Mucosa of descending colon (tissue), 3 donors: ENCODE measurements around the gene AK5. TPM values are rescaled to one million over a fixed set of nuclear protein-coding genes. Genes with fewer than 3 reads are reported as not detected.
"Not testable (repeated sequence)": the region's sequence is repeated elsewhere in the genome, so short reads cannot be mapped to it uniquely, and the experiment has no call there.

Source experiments
- ATAC-seq: fragments of 200-7000 bp; cut with Tn5 transposase; one replicate; pipeline ENCODE4 v1.9.1; 2020; ENCODE audit warnings: mild to moderate bottlenecking, moderate library complexity
- DNase-seq, 3 donors: peaks; one replicate each; pipeline ENCODE4 v3.0.0-alpha.2; 2020
- H3K36me3 ChIP-seq: fragments of 200-600 bp; one replicate; pipeline ENCODE4 v1.8.0; 2021; ENCODE audit warnings: low read depth, mild to moderate bottlenecking
- H3K4me1 ChIP-seq: fragments of 200-600 bp; one replicate; pipeline ENCODE4 v1.8.0; 2021; ENCODE audit warnings: low read depth, mild to moderate bottlenecking
- H3K4me3 ChIP-seq: fragments of 200-600 bp; one replicate; pipeline ENCODE4 v1.8.0; 2021; ENCODE audit warnings: mild to moderate bottlenecking
- H3K9me3 ChIP-seq: fragments of 200-600 bp; one replicate; pipeline ENCODE4 v1.8.0; 2021; ENCODE audit warnings: mild to moderate bottlenecking
- intact Hi-C, 2 donors: fragments of 100-400 bp; cut with DNase I in 1 of 2; cut with micrococcal nuclease in 1 of 2; formaldehyde crosslinking; loops; one replicate each; pipeline versions ENCODE4 v1.11.0 to v1.11.1; 2022; cut with DNase I, micrococcal nuclease
- total RNA-seq, 3 donors: library from RNA; stranded (reverse); fragmentation: NEBNext Ultra II Directional in 2 of 3; extraction: Animal tissue kit (Norgen Biotek cat#: 25700) in 2 of 3; gene quantifications; one replicate each; pipeline versions ENCODE4 v1.2.1 to v1.2.4, GENCODE V29; 2021 to 2023
- TF ChIP-seq, protein P1 (sequence below): fragments of 200-600 bp; IDR thresholded peaks from one replicate; pipeline ENCODE4 v1.8.0; 2022; ENCODE audit warnings: antibody characterized with exemption, mild to moderate bottlenecking
- donor health status: DM: no; HTN: no; CAD: no; lungs with moderate emphysema.
- donor health status: DM: no; HTN: no; CAD: no.
- donor health status: DM: no; HTN: yes; CAD: no.

The AK5 gene
- total RNA-seq, 3 donors from 2014 or later = 0.51 to 3.0 (median 0.84) TPM

DNA sequence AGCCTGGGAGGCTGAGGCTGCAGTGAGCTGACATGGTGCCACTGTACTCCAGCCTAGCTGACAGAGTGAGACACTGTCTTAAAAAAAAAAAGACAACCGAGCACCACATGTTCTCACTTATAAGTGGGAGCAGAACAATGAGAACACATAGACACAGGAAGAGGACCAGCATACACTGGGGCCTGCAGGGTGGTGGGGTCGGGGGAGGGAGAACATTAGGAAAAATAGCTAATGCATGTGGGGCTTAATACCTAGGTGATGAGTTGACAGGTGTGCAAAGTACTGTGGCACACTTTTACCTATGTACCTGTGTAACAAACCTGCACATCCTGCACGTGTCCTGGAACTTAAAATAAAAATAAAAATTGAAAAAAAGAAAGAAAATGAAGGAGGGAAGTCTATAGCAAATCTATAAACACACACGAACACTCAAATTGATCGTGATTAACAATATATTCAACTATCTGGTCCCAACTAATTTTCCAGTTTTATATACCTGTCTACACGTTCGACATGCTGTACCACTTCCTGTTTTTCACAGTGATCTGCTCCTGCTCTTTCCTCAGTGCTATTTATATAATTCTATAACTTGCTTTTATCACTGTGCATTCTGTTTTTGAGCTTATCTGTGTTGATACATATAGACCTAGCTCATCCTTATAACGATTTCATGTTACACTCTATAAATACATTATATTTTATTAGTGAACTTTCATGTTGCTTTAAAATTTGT is 27.2 kb downstream of the AK5 start:
- H3K36me3 ChIP-seq = no peaks in the 10 kb centered on the region
- TF ChIP-seq, protein P1, sequence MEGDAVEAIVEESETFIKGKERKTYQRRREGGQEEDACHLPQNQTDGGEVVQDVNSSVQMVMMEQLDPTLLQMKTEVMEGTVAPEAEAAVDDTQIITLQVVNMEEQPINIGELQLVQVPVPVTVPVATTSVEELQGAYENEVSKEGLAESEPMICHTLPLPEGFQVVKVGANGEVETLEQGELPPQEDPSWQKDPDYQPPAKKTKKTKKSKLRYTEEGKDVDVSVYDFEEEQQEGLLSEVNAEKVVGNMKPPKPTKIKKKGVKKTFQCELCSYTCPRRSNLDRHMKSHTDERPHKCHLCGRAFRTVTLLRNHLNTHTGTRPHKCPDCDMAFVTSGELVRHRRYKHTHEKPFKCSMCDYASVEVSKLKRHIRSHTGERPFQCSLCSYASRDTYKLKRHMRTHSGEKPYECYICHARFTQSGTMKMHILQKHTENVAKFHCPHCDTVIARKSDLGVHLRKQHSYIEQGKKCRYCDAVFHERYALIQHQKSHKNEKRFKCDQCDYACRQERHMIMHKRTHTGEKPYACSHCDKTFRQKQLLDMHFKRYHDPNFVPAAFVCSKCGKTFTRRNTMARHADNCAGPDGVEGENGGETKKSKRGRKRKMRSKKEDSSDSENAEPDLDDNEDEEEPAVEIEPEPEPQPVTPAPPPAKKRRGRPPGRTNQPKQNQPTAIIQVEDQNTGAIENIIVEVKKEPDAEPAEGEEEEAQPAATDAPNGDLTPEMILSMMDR = no peak
- H3K9me3 ChIP-seq = no peaks in the 10 kb centered on the region
- H3K4me1 ChIP-seq = no peaks in the 10 kb centered on the region
- DNase-seq = no peak
- H3K4me3 ChIP-seq = no peak overlapping the region
- ATAC-seq = no peak
- intact Hi-C loops = no loop called here

DNA sequence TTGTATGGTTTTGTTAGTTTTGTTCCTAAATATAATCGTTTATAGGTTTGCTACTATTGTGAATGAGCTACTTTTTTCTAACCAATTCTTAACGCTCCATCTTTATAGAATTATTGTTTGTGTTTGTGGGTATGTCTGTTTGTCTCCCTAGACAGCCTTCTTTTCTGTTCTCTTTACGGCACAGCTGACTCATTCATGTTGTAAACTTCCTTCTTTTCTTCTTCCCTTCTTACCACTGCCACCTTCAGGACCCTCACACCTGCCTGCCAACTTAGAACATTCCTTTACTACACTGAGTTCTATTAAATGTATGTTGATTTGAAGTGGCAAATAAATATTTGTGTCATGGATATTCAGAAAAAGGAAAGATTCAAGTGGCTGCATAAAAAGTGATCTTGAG is 29.1 kb downstream of the AK5 start:
- DNase-seq (no peak), ATAC-seq (no peak)
- no peak overlapping the region for H3K4me3 ChIP-seq
- intact Hi-C loops = no loop called here
- H3K36me3 ChIP-seq = no peaks in the 10 kb centered on the region
- no peaks in the 10 kb centered on the region for H3K9me3 ChIP-seq
- no peaks in the 10 kb centered on the region for H3K4me1 ChIP-seq
- TF ChIP-seq, protein P1 = no peak

DNA sequence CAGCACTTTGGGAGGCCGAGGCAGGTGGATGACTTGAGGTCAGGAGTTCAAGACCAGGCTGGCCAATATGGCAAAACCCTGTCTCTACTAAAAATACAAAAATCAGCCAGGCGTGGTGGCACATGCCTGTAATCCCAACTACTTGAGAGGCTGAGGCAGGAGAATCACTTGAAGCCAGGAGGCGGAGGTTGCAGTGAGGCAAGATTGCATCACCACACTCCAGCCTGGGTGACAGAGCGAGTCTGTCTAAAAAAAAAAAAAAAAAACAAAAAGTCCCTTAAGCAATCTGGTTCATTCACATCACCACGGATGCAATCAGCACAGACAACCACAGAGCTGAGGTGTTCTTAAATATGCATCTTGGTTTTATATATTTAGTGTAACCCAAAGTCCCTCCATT is 30.5 kb downstream of the AK5 start:
- ATAC-seq, H3K4me1 ChIP-seq, H3K36me3 ChIP-seq, DNase-seq, H3K9me3 ChIP-seq, intact Hi-C loops, H3K4me3 ChIP-seq: not testable (repeated sequence)

DNA sequence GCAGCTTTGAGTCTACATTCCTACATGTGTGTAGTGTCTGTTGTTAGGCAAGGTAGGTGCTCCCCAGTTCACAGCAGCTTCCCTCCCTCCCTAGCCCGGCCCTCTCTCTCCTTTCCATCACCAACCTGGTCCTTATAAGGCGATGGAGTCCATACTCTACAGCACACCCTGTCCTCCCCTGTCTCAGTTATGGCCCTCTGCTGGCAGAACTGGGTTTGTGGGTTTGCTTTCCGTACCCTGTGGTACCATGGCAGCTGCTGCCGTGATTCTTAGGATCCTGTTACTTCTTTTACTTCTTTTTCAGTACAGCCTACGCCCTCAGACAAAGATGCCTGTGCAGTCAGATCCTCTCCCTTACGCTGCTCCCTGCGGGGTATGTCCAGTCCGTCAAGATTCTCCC is 31.7 kb downstream of the AK5 start:
- ATAC-seq (peak; percentile 49), DNase-seq (peak in 1 of 3 donors; percentile 9)
- TF ChIP-seq, protein P1 = no peak
- H3K4me1 ChIP-seq = no peaks in the 10 kb centered on the region
- H3K4me3 ChIP-seq = no peak overlapping the region
- H3K9me3 ChIP-seq = no peaks in the 10 kb centered on the region
- H3K36me3 ChIP-seq = no peaks in the 10 kb centered on the region
- intact Hi-C loops = no loop called here

DNA sequence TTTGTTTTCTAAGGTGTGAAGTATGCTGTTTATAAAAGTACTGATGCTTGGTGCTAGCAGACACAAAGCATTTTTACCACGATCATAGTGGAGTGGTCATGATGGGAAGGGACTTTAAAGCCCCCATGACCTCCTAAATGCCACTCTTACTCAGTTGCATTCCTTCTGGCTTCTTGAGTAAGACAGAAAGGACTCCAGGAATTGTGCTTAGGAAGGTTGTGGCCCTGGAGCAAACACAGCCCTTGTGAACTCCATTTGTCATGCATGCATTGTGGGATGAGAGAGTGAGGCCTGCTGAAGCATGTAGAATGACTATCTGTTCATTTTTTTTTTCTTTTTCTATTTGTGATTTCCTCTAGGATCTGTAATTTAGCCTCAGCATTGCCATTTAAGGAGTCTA is 34.2 kb downstream of the AK5 start:
- intact Hi-C loops = no loop called here
- no peaks in the 10 kb centered on the region for H3K36me3 ChIP-seq
- ATAC-seq (no peak), DNase-seq (no peak)
- H3K9me3 ChIP-seq = no peaks in the 10 kb centered on the region
- H3K4me3 ChIP-seq = no peak overlapping the region
- TF ChIP-seq, protein P1 = no peak
- no peaks in the 10 kb centered on the region for H3K4me1 ChIP-seq

DNA sequence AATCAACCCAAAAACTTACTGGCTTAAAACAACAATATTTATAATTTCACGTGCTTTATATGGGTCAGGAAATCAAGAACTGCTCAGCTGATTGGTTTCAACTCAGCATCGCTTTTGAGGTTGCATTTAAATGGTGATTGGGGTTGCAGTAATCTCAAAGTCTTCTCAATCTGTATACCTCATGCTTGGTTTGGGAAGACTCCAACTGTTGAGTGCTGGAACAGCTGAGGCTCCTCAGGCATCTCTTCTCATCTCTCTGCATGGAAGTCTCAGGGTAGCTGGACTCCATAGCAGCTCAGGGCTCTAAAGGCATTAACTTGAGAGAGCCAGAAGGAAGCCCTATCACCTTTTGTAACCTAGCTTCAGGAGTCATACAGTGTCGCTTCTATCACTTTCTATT is 35.1 kb downstream of the AK5 start:
- intact Hi-C loops = no loop called here
- Histone ChIP-seq H3K9me3 (no peaks in the 10 kb centered on the region), H3K4me3 (no peak overlapping the region), H3K4me1 (no peaks in the 10 kb centered on the region), H3K36me3 (no peaks in the 10 kb centered on the region)
- DNase-seq (no peak), ATAC-seq (no peak)
- TF ChIP-seq, protein P1 = no peak
